CD4-positive, alpha-beta T cell treated with Interleukin-12 subunit alpha and Interleukin-12 subunit beta, for 1 hour (primary cell): ENCODE data around the gene LTBP4.
"Not testable (repeated sequence)": the region's sequence is repeated elsewhere in the genome, so short reads cannot be mapped to it uniquely, and the experiment has no call there.

ENCODE experiments used
- DNase-seq: peaks from one replicate; pipeline ENCODE4 v3.0.0-alpha.2; 2020

LTBP4 gene

GRCh38 chr19:40576585-40577451 is 24.4 kb upstream of the LTBP4 start, which contains the start of gene SHKBP1:
SHKBP1 (plus strand) TSS chr19:40576873; CDS start chr19:40576900, 27 bp downstream.
- DNase-seq: peak; percentile 94

- DNase-seq: no peak
Observed at GRCh38 chr19:40578442-40578908, 22.7 kb upstream of the LTBP4 start.

GRCh38 chr19:40580619-40581018 is 20.6 kb upstream of the LTBP4 start:
- no peak for DNase-seq

- DNase-seq: no peak
Observed at GRCh38 chr19:40581531-40581930, 19.6 kb upstream of the LTBP4 start.

GRCh38 chr19:40582467-40582866 is 18.7 kb upstream of the LTBP4 start:
- no peak for DNase-seq

- DNase-seq: no peak
Observed at GRCh38 chr19:40583283-40583682, 17.9 kb upstream of the LTBP4 start.

- DNase-seq: no peak
Observed at GRCh38 chr19:40584007-40584406, 17.2 kb upstream of the LTBP4 start.

GRCh38 chr19:40585241-40585981 is 15.8 kb upstream of the LTBP4 start:
- DNase-seq: no peak

- no peak for DNase-seq
Observed at GRCh38 chr19:40585982-40586422, 15.2 kb upstream of the LTBP4 start.

- DNase-seq: no peak
Observed at GRCh38 chr19:40586611-40587010, 14.6 kb upstream of the LTBP4 start.

GRCh38 chr19:40588110-40588854 is 12.9 kb upstream of the LTBP4 start:
- DNase-seq: no peak

- DNase-seq: no peak
Observed at GRCh38 chr19:40588926-40589569, 12.1 kb upstream of the LTBP4 start.

- no peak for DNase-seq
Observed at GRCh38 chr19:40589591-40590429, 11.4 kb upstream of the LTBP4 start.

GRCh38 chr19:40590464-40591265 is 10.5 kb upstream of the LTBP4 start:
- DNase-seq: no peak

GRCh38 chr19:40591724-40592123 is 9.4 kb upstream of the LTBP4 start:
- not testable (repeated sequence) for DNase-seq

GRCh38 chr19:40592170-40592569 is 9.0 kb upstream of the LTBP4 start:
- DNase-seq: peak; percentile 42

- peak; percentile 29 for DNase-seq
Observed at GRCh38 chr19:40594255-40594654, 6.9 kb upstream of the LTBP4 start.

GRCh38 chr19:40594657-40595091 is 6.5 kb upstream of the LTBP4 start:
- no peak for DNase-seq

GRCh38 chr19:40596608-40597328 is 4.4 kb upstream of the LTBP4 start:
- DNase-seq: no peak

GRCh38 chr19:40597329-40597838 is 3.8 kb upstream of the LTBP4 start:
- no peak for DNase-seq
